CD14-positive monocyte (primary cell): ENCODE data around the gene CDV3. TPM values are rescaled to one million over a fixed set of nuclear protein-coding genes. Genes with fewer than 3 reads are reported as not detected.

Source experiments
- DNase-seq, 3 donors: peaks; one replicate each; pipeline ENCODE4 v3.0.0-alpha.2; 2011 to 2022
- H2AFZ ChIP-seq: 2 replicates; pipeline ENCODE4 v1.6.0; 2012; ENCODE audit warnings: mild to moderate bottlenecking, low read depth, low read length, inconsistent platforms; ENCODE audit not compliant: insufficient read depth, poor library complexity, severe bottlenecking
- H3K27ac ChIP-seq, 2 donors: 1 replicate in 1 of 2; 2 replicates in 1 of 2; pipeline ENCODE4 v1.5.1; 2012 to 2013; ENCODE audit warnings: low read length in 2 of 2, control low read depth in 1 of 2, inconsistent platforms in 1 of 2, low read depth in 1 of 2, mild to moderate bottlenecking in 1 of 2
- H3K27me3 ChIP-seq, 2 donors: one replicate each; pipeline versions ENCODE4 v1.6.0 to v1.6.1; 2011 to 2013; ENCODE audit warnings: low read length in 2 of 2; ENCODE audit not compliant: control insufficient read depth in 2 of 2, insufficient read depth in 2 of 2
- H3K36me3 ChIP-seq, 2 donors: replicated peaks in 1 of 2; 1 replicate in 1 of 2; 2 replicates in 1 of 2; pipeline versions ENCODE4 v1.5.1 to v1.6.1; 2012 to 2013; ENCODE audit warnings: low read length in 2 of 2, control low read depth in 1 of 2, inconsistent platforms in 1 of 2, mild to moderate bottlenecking in 1 of 2; ENCODE audit not compliant: insufficient read depth in 2 of 2, control insufficient read depth in 1 of 2
- H3K4me1 ChIP-seq, 2 donors: 1 replicate in 1 of 2; 2 replicates in 1 of 2; pipeline versions ENCODE4 v1.5.1 to v1.6.1; 2012 to 2013; ENCODE audit warnings: low read length in 2 of 2, control low read depth in 1 of 2, inconsistent platforms in 1 of 2, mild to moderate bottlenecking in 1 of 2, moderate library complexity in 1 of 2; ENCODE audit not compliant: insufficient read depth in 2 of 2, control insufficient read depth in 1 of 2
- H3K4me2 ChIP-seq: replicated peaks from 2 replicates; pipeline ENCODE3; 2012; ENCODE audit warnings: low read length, moderate library complexity, mild to moderate bottlenecking; ENCODE audit not compliant: poor library complexity, severe bottlenecking; ENCODE audit errors: extremely low read depth
- H3K4me3 ChIP-seq, 3 experiments: fragments of 200-600 bp in 1 of 3; sonication (generic) in 1 of 3; replicated peaks in 1 of 3; 1 replicate in 2 of 3; 2 replicates in 1 of 3; pipeline ENCODE4 v1.5.1; 2011 to 2013; ENCODE audit warnings: low read length in 3 of 3, mild to moderate bottlenecking in 3 of 3, control low read depth in 2 of 3, low read depth in 2 of 3, inconsistent platforms in 1 of 3, moderate library complexity in 1 of 3
- H3K79me2 ChIP-seq: 2 replicates; pipeline ENCODE4 v1.6.0; 2012; ENCODE audit warnings: mild to moderate bottlenecking, control low read depth, inconsistent platforms, low read length, moderate library complexity; ENCODE audit not compliant: insufficient read depth
- H3K9ac ChIP-seq: 2 replicates; pipeline ENCODE4 v1.6.0; 2017; ENCODE audit warnings: low read length, mild to moderate bottlenecking; ENCODE audit not compliant: insufficient read depth, poor library complexity, severe bottlenecking
- H3K9me3 ChIP-seq, 2 donors: replicated peaks in 1 of 2; 1 replicate in 1 of 2; 2 replicates in 1 of 2; pipeline versions ENCODE4 v1.5.1 to v1.6.1; 2012 to 2013; ENCODE audit warnings: low read length in 2 of 2, control low read depth in 1 of 2; ENCODE audit not compliant: control insufficient read depth in 1 of 2, insufficient read depth in 1 of 2
- H4K20me1 ChIP-seq: 2 replicates; pipeline ENCODE4 v1.6.0; 2012; ENCODE audit warnings: mild to moderate bottlenecking, low read length, control low read depth, moderate library complexity; ENCODE audit not compliant: insufficient read depth
- H3K27ac Mint-ChIP-seq, 7 donors: one replicate each; pipeline ENCODE4 v1.8.0; 2020; ENCODE audit warnings: mild to moderate bottlenecking in 7 of 7, mixed read lengths in 7 of 7, moderate library complexity in 6 of 7, inconsistent platforms in 2 of 7
- H3K27me3 Mint-ChIP-seq, 3 donors: one replicate each; pipeline ENCODE4 v1.8.0; 2021 to 2022; ENCODE audit warnings: low read depth in 3 of 3, mild to moderate bottlenecking in 3 of 3, mixed read lengths in 3 of 3, moderate library complexity in 3 of 3, inconsistent platforms in 1 of 3
- H3K36me3 Mint-ChIP-seq, 2 donors: one replicate each; pipeline ENCODE4 v1.8.0; 2020; ENCODE audit warnings: mixed read lengths in 2 of 2, inconsistent platforms in 1 of 2, mild to moderate bottlenecking in 1 of 2
- H3K4me1 Mint-ChIP-seq: one replicate; pipeline ENCODE4 v1.8.0; 2020; ENCODE audit warnings: mild to moderate bottlenecking, mixed read lengths
- H3K4me3 Mint-ChIP-seq, 2 donors: one replicate each; pipeline ENCODE4 v1.8.0; 2020; ENCODE audit warnings: mild to moderate bottlenecking in 2 of 2, mixed read lengths in 2 of 2, moderate library complexity in 1 of 2
- H3K9me3 Mint-ChIP-seq, 7 donors: one replicate each; pipeline ENCODE4 v1.8.0; 2020 to 2022; ENCODE audit warnings: mixed read lengths in 7 of 7, mild to moderate bottlenecking in 6 of 7, moderate library complexity in 6 of 7, inconsistent platforms in 2 of 7
- WGBS: methylation state at CpG from one replicate; pipeline ENCODE4 v1.1.5; 2013; ENCODE audit warnings: missing lambda C conversion rate; ENCODE audit not compliant: insufficient coverage; 5-methylcytosine and 5-hydroxymethylcytosine counted together
- intact Hi-C, 2 donors: fragments of 100-400 bp; cut with micrococcal nuclease; formaldehyde crosslinking; loops; one replicate each; pipeline versions ENCODE4 v1.15.0 to v1.15.1; 2023
- polyA plus RNA-seq, 3 donors: library from polyadenylated mRNA; depleted of rRNA in 1 of 3; unstranded in 2 of 3; stranded (reverse) in 1 of 3; fragments of 300-500 nt in 2 of 3; fragments of >200 nt in 1 of 3; fragmentation: Illumina TruSeq in 2 of 3; gene quantifications; 1 replicate in 2 of 3; 2 replicates in 1 of 3; pipeline ENCODE4 v1.2.3, GENCODE V29; 2012 to 2021
- TF ChIP-seq, protein P1 (sequence below): fragments of 200-600 bp; IDR thresholded peaks from one replicate; pipeline ENCODE4 v1.8.0; 2022; ENCODE audit warnings: antibody characterized with exemption, mild to moderate bottlenecking

CDV3 gene
- polyA plus RNA-seq, 3 donors, result 30.0 to 80.1 (median 30.3) TPM

DNA sequence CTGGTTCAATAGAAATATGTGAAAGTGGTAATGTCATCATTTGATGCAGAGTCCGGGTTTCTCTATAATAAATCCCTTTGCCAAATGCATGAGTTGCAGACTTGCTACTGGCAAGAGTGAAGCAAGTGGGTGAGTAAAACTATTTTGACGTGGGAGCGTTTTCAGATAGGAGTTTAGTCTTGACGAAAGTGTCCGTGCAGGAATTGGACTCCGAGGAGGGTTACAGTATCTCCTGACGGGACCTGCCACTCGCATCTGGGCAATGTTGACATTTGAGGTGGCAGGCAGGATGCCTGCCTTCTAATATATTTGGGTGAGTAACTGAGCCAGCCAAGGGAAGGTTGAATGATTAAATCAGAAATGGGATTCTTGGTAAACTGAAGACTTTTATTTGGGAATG, 16.0 kb downstream of the CDV3 start:
- Histone ChIP-seq H4K20me1 (peaks cover 72% of the 10 kb centered on the region), H3K9ac (no peak overlapping the region), H3K27ac (no peak overlapping the region), H3K9me3 (no peaks in the 10 kb centered on the region), H3K27me3 (no peaks in the 10 kb centered on the region), H2AFZ (no peak overlapping the region), H3K4me2 (no peak overlapping the region), H3K36me3 (peaks cover 54 to 55% of the 10 kb centered on the region in 2 donors), H3K79me2 (peaks cover 24% of the 10 kb centered on the region), H3K4me3 (no peak overlapping the region), H3K4me1 (no peaks in the 10 kb centered on the region)
- 100% methylated on average over 7 of the region's 8 CpGs for WGBS
- no peaks in the 10 kb centered on the region for H3K9me3 Mint-ChIP-seq
- no peak for DNase-seq
- H3K27me3 Mint-ChIP-seq, result peaks cover 0 to 1% (median 0%) of the 10 kb centered on the region in 3 donors
- no peak overlapping the region for H3K4me3 Mint-ChIP-seq
- H3K27ac Mint-ChIP-seq, result no peak overlapping the region
- TF ChIP-seq, protein P1, sequence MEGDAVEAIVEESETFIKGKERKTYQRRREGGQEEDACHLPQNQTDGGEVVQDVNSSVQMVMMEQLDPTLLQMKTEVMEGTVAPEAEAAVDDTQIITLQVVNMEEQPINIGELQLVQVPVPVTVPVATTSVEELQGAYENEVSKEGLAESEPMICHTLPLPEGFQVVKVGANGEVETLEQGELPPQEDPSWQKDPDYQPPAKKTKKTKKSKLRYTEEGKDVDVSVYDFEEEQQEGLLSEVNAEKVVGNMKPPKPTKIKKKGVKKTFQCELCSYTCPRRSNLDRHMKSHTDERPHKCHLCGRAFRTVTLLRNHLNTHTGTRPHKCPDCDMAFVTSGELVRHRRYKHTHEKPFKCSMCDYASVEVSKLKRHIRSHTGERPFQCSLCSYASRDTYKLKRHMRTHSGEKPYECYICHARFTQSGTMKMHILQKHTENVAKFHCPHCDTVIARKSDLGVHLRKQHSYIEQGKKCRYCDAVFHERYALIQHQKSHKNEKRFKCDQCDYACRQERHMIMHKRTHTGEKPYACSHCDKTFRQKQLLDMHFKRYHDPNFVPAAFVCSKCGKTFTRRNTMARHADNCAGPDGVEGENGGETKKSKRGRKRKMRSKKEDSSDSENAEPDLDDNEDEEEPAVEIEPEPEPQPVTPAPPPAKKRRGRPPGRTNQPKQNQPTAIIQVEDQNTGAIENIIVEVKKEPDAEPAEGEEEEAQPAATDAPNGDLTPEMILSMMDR, result no peak
- intact Hi-C loops, result no loop called here
- no peaks in the 10 kb centered on the region for H3K4me1 Mint-ChIP-seq
- peaks cover 46 to 60% of the 10 kb centered on the region in 2 donors for H3K36me3 Mint-ChIP-seq

DNA sequence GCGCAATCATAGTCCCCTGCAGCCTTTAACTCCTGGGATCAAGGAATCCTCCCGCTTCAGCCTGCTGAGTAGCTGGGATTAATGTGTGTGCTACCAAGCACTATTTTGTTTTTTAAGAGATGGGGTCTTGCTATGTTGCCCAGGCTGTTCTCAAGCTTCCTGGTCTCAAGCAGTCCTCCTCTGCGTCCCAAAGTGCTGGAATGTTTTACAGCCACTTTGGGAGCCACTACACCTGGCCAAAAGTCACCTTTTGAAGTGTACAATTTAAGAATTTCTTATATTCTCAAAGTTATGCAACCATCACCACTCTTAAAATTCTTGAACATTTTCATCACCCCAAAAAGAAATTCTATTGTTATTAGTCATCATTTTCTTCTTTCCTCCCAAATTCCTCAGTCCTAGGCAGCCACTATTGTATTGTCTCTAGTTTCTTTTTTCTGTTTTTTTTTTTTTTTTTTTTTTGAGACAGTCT, 17.8 kb downstream of the CDV3 start:
- Mint-ChIP-seq H3K4me1 (no peaks in the 10 kb centered on the region), H3K36me3 (peaks cover 33 to 42% of the 10 kb centered on the region in 2 donors), H3K27ac (peak overlapping the region in 1 of 7 donors; percentile 32), H3K27me3 (peaks cover 0 to 1% (median 0%) of the 10 kb centered on the region in 3 donors), H3K9me3 (no peaks in the 10 kb centered on the region), H3K4me3 (no peak overlapping the region)
- Histone ChIP-seq H3K4me3 (no peak overlapping the region), H3K27ac (no peak overlapping the region), H3K36me3 (peaks cover 37% of the 10 kb centered on the region in 2 donors), H4K20me1 (peaks cover 54% of the 10 kb centered on the region), H3K79me2 (peaks cover 6% of the 10 kb centered on the region), H2AFZ (no peak overlapping the region), H3K9me3 (no peaks in the 10 kb centered on the region), H3K4me2 (no peak overlapping the region), H3K9ac (no peak overlapping the region), H3K4me1 (no peaks in the 10 kb centered on the region), H3K27me3 (no peaks in the 10 kb centered on the region)
- intact Hi-C loops, result no loop called here
- no peak for DNase-seq
- TF ChIP-seq, protein P1, result no peak
- 100% methylated on average over 2 of the region's 3 CpGs for WGBS
